Measurements from ENCODE around the gene ZNF497. TPM values are rescaled to one million over a fixed set of nuclear protein-coding genes. Genes with fewer than 3 reads are reported as not detected.

The ZNF497 gene
- total RNA-seq, 1 experiment from 2014 or later: 1.7 TPM

GRCh38 chr19:58380662-58381459 lies 18.3 kb upstream of the ZNF497 start, which contains the start of gene ZNF837 (continued):
- TF ChIP-seq MYBL2 (CRISPR knock-in tag; IDR thresholded peaks at IDR 0.05): peak; percentile 93; the same call in 1 of the 2 replicates
- peak; percentile 70 for TF ChIP-seq ESRRA (CRISPR knock-in tag; IDR thresholded peaks at IDR 0.05; ENCODE audit: borderline replicate concordance)
- TF ChIP-seq ZNF671 (CRISPR knock-in tag; IDR thresholded peaks at IDR 0.05): no peak
- TF ChIP-seq ATF6 (CRISPR knock-in tag; IDR thresholded peaks at IDR 0.05): 0 out of 2 replicates have a peak, but pooled peaks have one; percentile 83
- 0 out of 2 replicates have a peak, but pooled peaks have one; percentile 68 for TF ChIP-seq MLX (CRISPR knock-in tag; IDR thresholded peaks at IDR 0.05)
- TF ChIP-seq ZNF317 (CRISPR knock-in tag; IDR thresholded peaks at IDR 0.05; ENCODE audit: borderline replicate concordance, low read depth): peak; percentile 45; the same call in 1 of the 2 replicates
- TF ChIP-seq NFYB (CRISPR knock-in tag; conservative IDR thresholded peaks at IDR 0.05; ENCODE audit: low read depth): peak; percentile 87
- no peak for TF ChIP-seq TEAD4 (CRISPR knock-in tag; IDR thresholded peaks at IDR 0.05)
- TF ChIP-seq TCF7 (CRISPR knock-in tag; IDR thresholded peaks at IDR 0.05; ENCODE audit: low read depth): peak; percentile 87
- TF ChIP-seq NFE2L1 (CRISPR knock-in tag; IDR thresholded peaks at IDR 0.05): peak; percentile 84
- no peak for TF ChIP-seq ZNF423 (CRISPR knock-in tag; IDR thresholded peaks at IDR 0.05)
- TF ChIP-seq JUN (CRISPR knock-in tag; IDR thresholded peaks at IDR 0.05): peak; percentile 76; the same call in 1 of the 2 replicates
- no peak for TF ChIP-seq NR3C1 (CRISPR knock-in tag; conservative IDR thresholded peaks at IDR 0.05; ENCODE audit: low read depth)
- TF ChIP-seq ZBTB43 (CRISPR knock-in tag; IDR thresholded peaks at IDR 0.05): peak; percentile 90
- no peak for TF ChIP-seq FOXJ3 (CRISPR knock-in tag; IDR thresholded peaks at IDR 0.05; ENCODE audit: borderline replicate concordance)
- no peak for TF ChIP-seq RELA (CRISPR knock-in tag; IDR thresholded peaks at IDR 0.05; ENCODE audit: borderline replicate concordance)
- TF ChIP-seq ZMAT4 (CRISPR knock-in tag; IDR thresholded peaks at IDR 0.05): no peak

- Mint-ChIP-seq H3K9me3 (no peaks in the 10 kb centered on the region), H3K36me3 (no peaks in the 10 kb centered on the region), H3K4me3 (peak overlapping the region; percentile 85), H3K27me3 (ENCODE audit: low read depth) (no peaks in the 10 kb centered on the region), H3K27ac (peak overlapping the region; percentile 17; the same call in 1 of the 2 replicates), H3K4me1 (peaks cover 8% of the 10 kb centered on the region)
- no peak for DNase-seq (ENCODE audit: low spot score)
- ChIA-PET CTCF (no interaction called here), POLR2A (no interaction called here)
- ATAC-seq: no peak
- no peak for TF ChIP-seq ATF3 (CRISPR knock-in tag; conservative IDR thresholded peaks at IDR 0.05)
- TF ChIP-seq ZBTB21 (CRISPR knock-in tag; IDR thresholded peaks at IDR 0.05; ENCODE audit: borderline replicate concordance): no peak
- no peak for TF ChIP-seq ZSCAN18 (CRISPR knock-in tag; IDR thresholded peaks at IDR 0.05)
- TF ChIP-seq ZNF396 (CRISPR knock-in tag; IDR thresholded peaks at IDR 0.05; ENCODE audit: borderline replicate concordance): no peak
- no peak for TF ChIP-seq FOXP1 (CRISPR knock-in tag; IDR thresholded peaks at IDR 0.05; ENCODE audit: borderline replicate concordance)
- TF ChIP-seq ZNF232 (CRISPR knock-in tag; IDR thresholded peaks at IDR 0.05): no peak
- TF ChIP-seq ZNF138 (CRISPR knock-in tag; conservative IDR thresholded peaks at IDR 0.05): no peak
- TF ChIP-seq ZMAT4 (CRISPR knock-in tag; IDR thresholded peaks at IDR 0.05): no peak
Measured at GRCh38 chr19:58380037-58380661, 17.6 kb upstream of the ZNF497 start.
